Measurements from ENCODE around the gene RASSF6.
A peak's percentile ranks its signal among the peaks of the same experiment; 100 is the strongest.
"Not testable (repeated sequence)": the region's sequence is repeated elsewhere in the genome, so short reads cannot be mapped to it uniquely, and the experiment has no call there.

The RASSF6 gene

GRCh38 chr4:73575660-73576059 is 44.6 kb downstream of the RASSF6 start:
- DNase-seq (ENCODE audit: low spot score), result peak; percentile 2

GRCh38 chr4:73573794-73574528 is 46.3 kb downstream of the RASSF6 start:
- DNase-seq (ENCODE audit: low spot score), result peak; percentile 36

- not testable (repeated sequence) for DNase-seq (ENCODE audit: low spot score)
These were observed 69.4 kb downstream of the RASSF6 start for GRCh38 chr4:73550865-73551264.

GRCh38 chr4:73544620-73545019 is 75.6 kb downstream of the RASSF6 start:
- no peak for DNase-seq (ENCODE audit: low spot score)

- no peak for DNase-seq (ENCODE audit: low spot score)
These were observed 79.0 kb downstream of the RASSF6 start for GRCh38 chr4:73541251-73541650.

- DNase-seq (ENCODE audit: low spot score), result no peak
These were observed 79.4 kb downstream of the RASSF6 start for GRCh38 chr4:73540826-73541225.

GRCh38 chr4:73539386-73539785 is 80.8 kb downstream of the RASSF6 start:
- DNase-seq (ENCODE audit: low spot score), result no peak

- peak; percentile 45 for DNase-seq (ENCODE audit: low spot score)
These were observed 82.1 kb downstream of the RASSF6 start for GRCh38 chr4:73538162-73538561.

- DNase-seq (ENCODE audit: low spot score), result no peak
These were observed 86.5 kb downstream of the RASSF6 start for GRCh38 chr4:73533515-73534422.

- no peak for DNase-seq (ENCODE audit: low spot score)
These were observed 92.1 kb downstream of the RASSF6 start for GRCh38 chr4:73528171-73528570.

- DNase-seq (ENCODE audit: low spot score), result no peak
These were observed 93.0 kb downstream of the RASSF6 start for GRCh38 chr4:73527196-73527595.

GRCh38 chr4:73525611-73526010 is 94.6 kb downstream of the RASSF6 start:
- DNase-seq (ENCODE audit: low spot score), result no peak

- no peak for DNase-seq (ENCODE audit: low spot score)
These were observed 97.1 kb downstream of the RASSF6 start for GRCh38 chr4:73523126-73523525.

Measured in activated CD4-positive, alpha-beta T cell treated with anti-CD3 and anti-CD28 coated beads, Interleukin-2, Interleukin-4, amounts not matched to agents 100 ng/mL and 50 ng/mL, durations not matched to agents 16 hours and 8 hours (primary cell).